Ovary (tissue), 3 donors: ENCODE measurements around the gene FUCA1.

Experiments used
- EP300 ChIP-seq: sonication (generic); formaldehyde crosslinking; IDR thresholded peaks from one replicate; pipeline ENCODE4 v1.6.1; 2017; ENCODE audit warnings: antibody characterized with exemption
- TF ChIP-seq, protein P1 (sequence below), 3 donors: fragments of 450-650 bp in 2 of 3; fragments of 200-600 bp in 1 of 3; IDR thresholded peaks; one replicate each; pipeline versions ENCODE4 v1.5.1 to v1.8.0; 2016 to 2022; ENCODE audit warnings: antibody characterized with exemption in 3 of 3, mild to moderate bottlenecking in 1 of 3
- donor health status: DM: no; HTN: no; CAD: no.

DNA sequence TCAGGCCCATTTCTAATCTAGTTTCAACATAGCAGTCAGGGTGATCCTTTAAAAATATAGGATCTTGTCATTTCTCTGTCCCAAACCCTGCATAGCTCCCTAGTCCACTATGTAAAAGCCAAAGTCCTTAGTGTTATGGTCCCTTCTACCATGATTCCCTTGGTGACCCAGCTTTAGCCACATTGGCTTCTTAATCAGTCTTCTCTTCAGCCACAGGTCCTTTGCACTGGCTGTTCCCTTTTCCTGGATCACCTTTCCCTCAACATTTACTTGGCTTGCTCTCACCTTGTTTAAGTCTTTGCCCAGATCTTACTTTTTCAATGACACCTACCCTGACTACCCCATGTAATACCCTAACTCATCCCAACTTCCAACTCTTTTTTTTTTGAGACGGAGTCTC lies 11.7 kb upstream of the FUCA1 start:
- TF ChIP-seq, protein P1, sequence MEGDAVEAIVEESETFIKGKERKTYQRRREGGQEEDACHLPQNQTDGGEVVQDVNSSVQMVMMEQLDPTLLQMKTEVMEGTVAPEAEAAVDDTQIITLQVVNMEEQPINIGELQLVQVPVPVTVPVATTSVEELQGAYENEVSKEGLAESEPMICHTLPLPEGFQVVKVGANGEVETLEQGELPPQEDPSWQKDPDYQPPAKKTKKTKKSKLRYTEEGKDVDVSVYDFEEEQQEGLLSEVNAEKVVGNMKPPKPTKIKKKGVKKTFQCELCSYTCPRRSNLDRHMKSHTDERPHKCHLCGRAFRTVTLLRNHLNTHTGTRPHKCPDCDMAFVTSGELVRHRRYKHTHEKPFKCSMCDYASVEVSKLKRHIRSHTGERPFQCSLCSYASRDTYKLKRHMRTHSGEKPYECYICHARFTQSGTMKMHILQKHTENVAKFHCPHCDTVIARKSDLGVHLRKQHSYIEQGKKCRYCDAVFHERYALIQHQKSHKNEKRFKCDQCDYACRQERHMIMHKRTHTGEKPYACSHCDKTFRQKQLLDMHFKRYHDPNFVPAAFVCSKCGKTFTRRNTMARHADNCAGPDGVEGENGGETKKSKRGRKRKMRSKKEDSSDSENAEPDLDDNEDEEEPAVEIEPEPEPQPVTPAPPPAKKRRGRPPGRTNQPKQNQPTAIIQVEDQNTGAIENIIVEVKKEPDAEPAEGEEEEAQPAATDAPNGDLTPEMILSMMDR (IDR thresholded peaks at IDR 0.05): no peak
- TF ChIP-seq EP300: no peak
